H1 (cell line): ENCODE measurements around the gene FXR1. TPM values are rescaled to one million over a fixed set of nuclear protein-coding genes. Genes with fewer than 3 reads are reported as not detected.
A peak's percentile ranks its signal among the peaks of the same experiment; 100 is the strongest.

ENCODE experiments used
- ASH2L ChIP-seq: fragments of 200-600, 300-600 bp; sonication (generic); IDR thresholded peaks from one replicate; pipeline ENCODE4 v1.7.1; 2017; ENCODE audit warnings: low read length
- BCL11A ChIP-seq, 2 experiments: IDR thresholded peaks; one replicate each; pipeline ENCODE4 v1.6.1; 2011; ENCODE audit warnings: low read depth in 2 of 2, low read length in 2 of 2, mild to moderate bottlenecking in 2 of 2
- EGR1 ChIP-seq: IDR thresholded peaks from 2 replicates; pipeline ENCODE4 v1.6.1; 2011; ENCODE audit warnings: low read depth, low read length, borderline replicate concordance
- GTF2F1 ChIP-seq: IDR thresholded peaks from 2 replicates; pipeline ENCODE4 v1.6.1; 2012; ENCODE audit warnings: low read depth, low read length, improper control_type of control experiment, borderline replicate concordance
- HDAC2 ChIP-seq, 2 experiments: fragments of 300-600 bp in 1 of 2; sonication (generic) in 1 of 2; IDR thresholded peaks; 2 replicates each; pipeline ENCODE4 v1.6.1; 2011 to 2012; ENCODE audit warnings: low read depth in 2 of 2, low read length in 2 of 2, mild to moderate bottlenecking in 2 of 2, moderate library complexity in 2 of 2, borderline replicate concordance in 1 of 2, inconsistent platforms in 1 of 2
- JUN ChIP-seq: IDR thresholded peaks from 2 replicates; pipeline ENCODE4 v1.6.1; 2011; ENCODE audit warnings: low read depth, mild to moderate bottlenecking, improper control_type of control experiment, low read length
- MAFK ChIP-seq: IDR thresholded peaks from 2 replicates; pipeline ENCODE4 v1.6.1; 2012; ENCODE audit warnings: low read depth, mild to moderate bottlenecking, improper control_type of control experiment, low read length
- RFX5 ChIP-seq: IDR thresholded peaks from 2 replicates; pipeline ENCODE4 v1.6.1; 2011; ENCODE audit warnings: low read depth, low read length, improper control_type of control experiment, borderline replicate concordance
- RXRA ChIP-seq: IDR thresholded peaks from 2 replicates; pipeline ENCODE4 v1.6.1; 2011; ENCODE audit warnings: low read depth, mild to moderate bottlenecking, low read length, moderate library complexity; ENCODE audit not compliant: insufficient read depth
- SIN3A ChIP-seq, 2 experiments: IDR thresholded peaks in 1 of 2; conservative IDR thresholded peaks in 1 of 2; 2 replicates each; pipeline ENCODE4 v1.6.1; 2011 to 2012; ENCODE audit warnings: low read length in 2 of 2, improper control_type of control experiment in 1 of 2, low read depth in 1 of 2, mild to moderate bottlenecking in 1 of 2
- SP2 ChIP-seq: IDR thresholded peaks from 2 replicates; pipeline ENCODE4 v1.6.1; 2012; ENCODE audit warnings: mild to moderate bottlenecking, low read length, inconsistent platforms
- SP4 ChIP-seq: IDR thresholded peaks from 2 replicates; pipeline ENCODE4 v1.6.1; 2012; ENCODE audit warnings: low read length, inconsistent platforms
- TAF1 ChIP-seq: IDR thresholded peaks from 2 replicates; pipeline ENCODE4 v1.6.1; 2011; ENCODE audit warnings: mild to moderate bottlenecking, low read depth, low read length
- YY1 ChIP-seq: IDR thresholded peaks from 2 replicates; pipeline ENCODE4 v1.6.1; 2011; ENCODE audit warnings: low read depth, mild to moderate bottlenecking, low read length
- polyA plus RNA-seq, 7 experiments: library from polyadenylated mRNA; depleted of rRNA in 3 of 7; stranded (reverse) in 5 of 7; unstranded in 2 of 7; fragments of >200 nt in 5 of 7; fragments of 200-250 nt in 2 of 7; gene quantifications; 1 replicate in 5 of 7; 2 replicates in 1 of 7; 4 replicates in 1 of 7; pipeline versions ENCODE4 v1.2.1 to v1.2.3, GENCODE V29; 2011 to 2013; ENCODE audit warnings: missing spikeins in 2 of 7, mixed read lengths in 2 of 7
- total RNA-seq: library from RNA; stranded (reverse); fragmentation: NEBNext Ultra II Directional; extraction: Animal tissue kit (Norgen Biotek cat#: 25700); gene quantifications from 2 replicates; pipeline ENCODE4 v1.2.1, GENCODE V29; 2021

FXR1 gene
- total and polyA plus RNA-seq, 2 of the 8 experiments (the other 6 are each of a cell fraction or from before 2014, with no cell fraction given): 108 to 283 TPM

- peak in 1 of 2 experiments; percentile 10; a peak in 2 of 4 replicates for TF ChIP-seq SIN3A (conservative IDR thresholded peaks at IDR 0.05 in 1 of 2, IDR thresholded peaks at IDR 0.05 in 1 of 2; ENCODE audit: low read depth in 1 of 2, low read length in 2 of 2)
- TF ChIP-seq JUN: no peak
- peak; percentile 95 for TF ChIP-seq YY1
- TF ChIP-seq ASH2L: peak; percentile 97
- 0 out of 2 replicates have a peak, but pooled peaks have one; percentile 26 for TF ChIP-seq EGR1
- TF ChIP-seq HDAC2 (IDR thresholded peaks at IDR 0.05; ENCODE audit: borderline replicate concordance in 1 of 2, low read depth in 2 of 2, low read length in 2 of 2): 0 out of 4 replicates have a peak, but pooled peaks have one; percentile 76 to 87
- TF ChIP-seq GTF2F1: no peak
- no peak for TF ChIP-seq RFX5
- peak; percentile 95 for TF ChIP-seq TAF1
- TF ChIP-seq BCL11A (IDR thresholded peaks at IDR 0.05; ENCODE audit: low read depth in 2 of 2, low read length in 2 of 2): no peak
- no peak for TF ChIP-seq SP4
- no peak for TF ChIP-seq MAFK
- no peak for TF ChIP-seq SP2
- TF ChIP-seq RXRA: peak; percentile 82; the same call in 1 of the 2 replicates
These were observed at the start of gene FXR1 (continued) for GRCh38 chr3:180912304-180913296.
